K562 (cell line): Measurements from ENCODE around the gene ARHGEF33. TPM values are rescaled to one million over a fixed set of nuclear protein-coding genes. Genes with fewer than 3 reads are reported as not detected.

Source experiments
- PATZ1 ChIP-seq: fragments of 250-450 bp; sonication (Bioruptor Pico); IDR thresholded peaks from 2 replicates; pipeline ENCODE4 v1.5.0; 2020; ENCODE audit warnings: mild to moderate bottlenecking, borderline replicate concordance
- ZFP1 ChIP-seq: fragments of 450-650 bp; formaldehyde crosslinking; IDR thresholded peaks from 2 replicates; pipeline ENCODE4 v1.4.0; 2020; ENCODE audit warnings: mild to moderate bottlenecking, mixed read lengths
- polyA plus RNA-seq, 8 experiments: library from polyadenylated mRNA; depleted of rRNA in 4 of 8; stranded (reverse) in 5 of 8; unstranded in 3 of 8; fragments of >200 nt; fragmentation: Nextera tagmentation in 2 of 8; fragmentation: Illumina TruSeq in 1 of 8; extraction: Ambion mirVana in 2 of 8; extraction: Trizol in 1 of 8; gene quantifications; 2 replicates each; pipeline versions ENCODE4 v1.2.1 to v1.2.3, GENCODE V29; 2011 to 2014; ENCODE audit warnings: inconsistent platforms in 1 of 8, missing spikeins in 1 of 8
- total RNA-seq, 7 experiments: library from RNA; depleted of rRNA in 6 of 7; stranded (reverse); fragments of >200 nt in 6 of 7; fragmentation: Illumina TruSeq in 2 of 7; extraction: Trizol in 2 of 7; gene quantifications; 2 replicates each; pipeline versions ENCODE4 v1.2.1 to v1.2.3, GENCODE V29; 2011 to 2021; ENCODE audit warnings: low replicate concordance in 1 of 7
- TF ChIP-seq, protein P1 (sequence below), 2 experiments: fragments of 450-650 bp in 1 of 2; sonication (generic) in 1 of 2; formaldehyde crosslinking in 1 of 2; IDR thresholded peaks; 2 replicates each; pipeline versions ENCODE4 v1.7.1 to v1.9.0; 2016 to 2022; ENCODE audit warnings: inconsistent platforms in 1 of 2, mild to moderate bottlenecking in 1 of 2, missing genetic modification reagents in 1 of 2

The ARHGEF33 gene
- total and polyA plus RNA-seq, 9 of the 15 experiments (the other 6 are each of a cell fraction or from before 2014, with no cell fraction given) = 0.01 to 0.08 (median 0.03) TPM; not detected in 5

GRCh38 chr2:38887902-38888554 lies 1.6 kb upstream of the ARHGEF33 start (continued):
- TF ChIP-seq PATZ1 (CRISPR knock-in tag) (no peak), ZFP1 (CRISPR knock-in tag) (no peak)
- TF ChIP-seq, protein P1, sequence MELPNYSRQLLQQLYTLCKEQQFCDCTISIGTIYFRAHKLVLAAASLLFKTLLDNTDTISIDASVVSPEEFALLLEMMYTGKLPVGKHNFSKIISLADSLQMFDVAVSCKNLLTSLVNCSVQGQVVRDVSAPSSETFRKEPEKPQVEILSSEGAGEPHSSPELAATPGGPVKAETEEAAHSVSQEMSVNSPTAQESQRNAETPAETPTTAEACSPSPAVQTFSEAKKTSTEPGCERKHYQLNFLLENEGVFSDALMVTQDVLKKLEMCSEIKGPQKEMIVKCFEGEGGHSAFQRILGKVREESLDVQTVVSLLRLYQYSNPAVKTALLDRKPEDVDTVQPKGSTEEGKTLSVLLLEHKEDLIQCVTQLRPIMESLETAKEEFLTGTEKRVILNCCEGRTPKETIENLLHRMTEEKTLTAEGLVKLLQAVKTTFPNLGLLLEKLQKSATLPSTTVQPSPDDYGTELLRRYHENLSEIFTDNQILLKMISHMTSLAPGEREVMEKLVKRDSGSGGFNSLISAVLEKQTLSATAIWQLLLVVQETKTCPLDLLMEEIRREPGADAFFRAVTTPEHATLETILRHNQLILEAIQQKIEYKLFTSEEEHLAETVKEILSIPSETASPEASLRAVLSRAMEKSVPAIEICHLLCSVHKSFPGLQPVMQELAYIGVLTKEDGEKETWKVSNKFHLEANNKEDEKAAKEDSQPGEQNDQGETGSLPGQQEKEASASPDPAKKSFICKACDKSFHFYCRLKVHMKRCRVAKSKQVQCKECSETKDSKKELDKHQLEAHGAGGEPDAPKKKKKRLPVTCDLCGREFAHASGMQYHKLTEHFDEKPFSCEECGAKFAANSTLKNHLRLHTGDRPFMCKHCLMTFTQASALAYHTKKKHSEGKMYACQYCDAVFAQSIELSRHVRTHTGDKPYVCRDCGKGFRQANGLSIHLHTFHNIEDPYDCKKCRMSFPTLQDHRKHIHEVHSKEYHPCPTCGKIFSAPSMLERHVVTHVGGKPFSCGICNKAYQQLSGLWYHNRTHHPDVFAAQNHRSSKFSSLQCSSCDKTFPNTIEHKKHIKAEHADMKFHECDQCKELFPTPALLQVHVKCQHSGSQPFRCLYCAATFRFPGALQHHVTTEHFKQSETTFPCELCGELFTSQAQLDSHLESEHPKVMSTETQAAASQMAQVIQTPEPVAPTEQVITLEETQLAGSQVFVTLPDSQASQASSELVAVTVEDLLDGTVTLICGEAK (IDR thresholded peaks at IDR 0.05) = no peak
- TF ChIP-seq, protein P1 (CRISPR knock-in tag; IDR thresholded peaks at IDR 0.05) = no peak
